Eye (tissue), 1 donor: Measurements from ENCODE around the gene DENND1A.

ENCODE experiments used
- DNase-seq: peaks from one replicate; pipeline ENCODE4 v3.0.0-alpha.2; 2015

The DENND1A gene

GRCh38 chr9:123604861-123605260 is 325.1 kb downstream of the DENND1A start:
- no peak for DNase-seq

GRCh38 chr9:123601828-123602227 is 328.1 kb downstream of the DENND1A start:
- DNase-seq = no peak

GRCh38 chr9:123599781-123600180 is 330.1 kb downstream of the DENND1A start:
- DNase-seq = peak; percentile 38

GRCh38 chr9:123597876-123598556 is 331.9 kb downstream of the DENND1A start:
- DNase-seq = no peak

- DNase-seq = no peak
These were observed 332.9 kb downstream of the DENND1A start for GRCh38 chr9:123597048-123597447.

- DNase-seq = no peak
These were observed 338.6 kb downstream of the DENND1A start for GRCh38 chr9:123591283-123591682.

- no peak for DNase-seq
These were observed 339.4 kb downstream of the DENND1A start for GRCh38 chr9:123590499-123590898.

- DNase-seq = no peak
These were observed 340.3 kb downstream of the DENND1A start for GRCh38 chr9:123589361-123590239.

GRCh38 chr9:123586275-123586674 is 343.7 kb downstream of the DENND1A start:
- no peak for DNase-seq

- DNase-seq = peak; percentile 45
These were observed 345.4 kb downstream of the DENND1A start for GRCh38 chr9:123584202-123585176.

GRCh38 chr9:123583646-123584045 is 346.3 kb downstream of the DENND1A start:
- no peak for DNase-seq

- no peak for DNase-seq
These were observed 358.7 kb downstream of the DENND1A start for GRCh38 chr9:123571240-123571639.

GRCh38 chr9:123568691-123569688 is 360.9 kb downstream of the DENND1A start:
- peak; percentile 90 for DNase-seq

- DNase-seq = peak; percentile 59
These were observed 362.9 kb downstream of the DENND1A start for GRCh38 chr9:123567013-123567412.

GRCh38 chr9:123564652-123565051 is 365.3 kb downstream of the DENND1A start:
- no peak for DNase-seq

GRCh38 chr9:123562844-123563346 is 367.0 kb downstream of the DENND1A start:
- DNase-seq = no peak

GRCh38 chr9:123561046-123561445 is 368.9 kb downstream of the DENND1A start:
- no peak for DNase-seq

- DNase-seq = no peak
These were observed 373.2 kb downstream of the DENND1A start for GRCh38 chr9:123556464-123557435.

GRCh38 chr9:123555646-123556045 is 374.3 kb downstream of the DENND1A start:
- no peak for DNase-seq

- DNase-seq = no peak
These were observed 377.4 kb downstream of the DENND1A start for GRCh38 chr9:123552530-123552929.
